GM12878 (cell line): ENCODE data around the gene TRIM69. TPM values are rescaled to one million over a fixed set of nuclear protein-coding genes. Genes with fewer than 3 reads are reported as not detected.

Experiments
- ATAC-seq: fragments of 200-7000 bp; cut with Tn5 transposase; 3 replicates; pipeline ENCODE4 v1.9.1; 2020; ENCODE audit warnings: mild to moderate bottlenecking, moderate library complexity
- BruUV-seq: library from RNA; stranded (reverse); fragments of 400-500 nt; replicated peaks from 2 replicates; lab custom pipeline; 2021; lab: Mats Ljungman, UMichigan
- CTCF ChIA-PET: fragments of 300-600 bp; sonication (Branson Sonifier 250); formaldehyde crosslinking; extraction: SDS; loops from one replicate; lab custom pipeline; 2021; ENCODE audit warnings: inconsistent platforms; lab: Yijun Ruan, JAX
- POLR2A ChIA-PET: fragments of 350-600 bp; formaldehyde crosslinking; extraction: SDS; loops from one replicate; lab custom pipeline; 2021; ENCODE audit warnings: inconsistent platforms; lab: Charles Lee
- RAD21 ChIA-PET: fragments of 300-600 bp; sonication (Branson Sonifier 250); formaldehyde crosslinking; loops from one replicate; lab custom pipeline; 2023; ENCODE audit warnings: antibody characterized with exemption; ENCODE audit not compliant: unreplicated experiment; lab: Charles Lee
- SMC1A ChIA-PET: fragments of 300-600 bp; sonication (Branson Sonifier 250); formaldehyde crosslinking; loops from one replicate; lab custom pipeline; 2023; ENCODE audit not compliant: unreplicated experiment, uncharacterized antibody; lab: Charles Lee
- DNase-seq: peaks from one replicate; pipeline ENCODE4 v3.0.0-alpha.2; 2011; ENCODE audit warnings: low read depth, low spot score
- FAIRE-seq: peaks from 3 replicates; lab custom pipeline; 2011; peaks lifted over from hg19 to GRCh38; lab: Jason Lieb, UNC
- H2AFZ ChIP-seq: 2 replicates; pipeline ENCODE4 v1.6.0; 2011; ENCODE audit warnings: low read depth, low read length, control low read depth; ENCODE audit not compliant: control insufficient read depth
- H3K27ac ChIP-seq: 2 replicates; pipeline ENCODE4 v1.5.1; 2011; ENCODE audit warnings: control low read depth; ENCODE audit not compliant: control insufficient read depth, insufficient read depth
- H3K27me3 ChIP-seq, 2 experiments: replicated peaks in 1 of 2; 2 replicates each; pipeline versions ENCODE4 v1.6.0 to v1.6.1; 2011; ENCODE audit warnings: low read length in 1 of 2; ENCODE audit not compliant: control insufficient read depth in 2 of 2, insufficient read depth in 2 of 2
- H3K36me3 ChIP-seq, 2 experiments: 2 replicates each; pipeline ENCODE4 v1.5.1; 2011; ENCODE audit warnings: low read length in 1 of 2; ENCODE audit not compliant: control insufficient read depth in 2 of 2, insufficient read depth in 2 of 2
- H3K4me1 ChIP-seq: 2 replicates; pipeline ENCODE4 v1.6.1; 2011; ENCODE audit warnings: mild to moderate bottlenecking, low read length, moderate library complexity, mixed read lengths; ENCODE audit not compliant: control insufficient read depth, insufficient read depth
- H3K4me2 ChIP-seq: 2 replicates; pipeline ENCODE4 v1.6.0; 2011; ENCODE audit warnings: control low read depth; ENCODE audit not compliant: control insufficient read depth, insufficient read depth
- H3K4me3 ChIP-seq: fragments of 200-600 bp; sonication (generic); 2 replicates; pipeline ENCODE4 v1.5.1; 2016
- H3K79me2 ChIP-seq: 2 replicates; pipeline ENCODE4 v1.6.0; 2011; ENCODE audit warnings: low read length; ENCODE audit not compliant: control insufficient read depth, insufficient read depth
- H3K9ac ChIP-seq: 2 replicates; pipeline ENCODE4 v1.8.0; 2011; ENCODE audit warnings: low read length, control low read depth, mixed read lengths; ENCODE audit not compliant: control insufficient read depth, insufficient read depth
- H3K9me3 ChIP-seq: replicated peaks from 3 replicates; pipeline ENCODE4 v1.5.1; 2011; ENCODE audit warnings: mild to moderate bottlenecking, low read length; ENCODE audit not compliant: control insufficient read depth, insufficient read depth
- H4K20me1 ChIP-seq: 2 replicates; pipeline ENCODE4 v1.6.0; 2011; ENCODE audit not compliant: control insufficient read depth, insufficient read depth
- NFXL1 ChIP-seq: fragments of 450-650 bp; IDR thresholded peaks from 2 replicates; pipeline ENCODE4 v1.6.1; 2017; ENCODE audit warnings: antibody characterized with exemption, mild to moderate bottlenecking, borderline replicate concordance
- NR2C1 ChIP-seq: fragments of 450-650 bp; IDR thresholded peaks from 2 replicates; pipeline ENCODE4 v1.6.1; 2017; ENCODE audit warnings: antibody characterized with exemption, mild to moderate bottlenecking, moderate library complexity
- PAX5 ChIP-seq: IDR thresholded peaks from 2 replicates; pipeline ENCODE4 v1.6.1; 2011; ENCODE audit warnings: low read depth, low read length, borderline replicate concordance
- POLR2AphosphoS5 ChIP-seq: IDR thresholded peaks from 2 replicates; pipeline ENCODE4 v1.6.1; 2011; ENCODE audit warnings: mild to moderate bottlenecking, low read length, inconsistent platforms
- POU2F2 ChIP-seq: IDR thresholded peaks from 3 replicates; pipeline ENCODE4 v1.6.1; 2011; ENCODE audit warnings: low read depth, mild to moderate bottlenecking, low read length, borderline replicate concordance
- RAD51 ChIP-seq: fragments of 450-650 bp; IDR thresholded peaks from 2 replicates; pipeline ENCODE4 v1.6.1; 2016; ENCODE audit warnings: moderate library complexity, mild to moderate bottlenecking, inconsistent platforms
- ZNF384 ChIP-seq: IDR thresholded peaks from 2 replicates; pipeline ENCODE4 v1.6.1; 2012; ENCODE audit warnings: low read depth, mild to moderate bottlenecking, low read length, improper control_type of control experiment, borderline replicate concordance
- WGBS: methylation state at CpG from one replicate; pipeline ENCODE4 v1.1.6; 2016; ENCODE audit warnings: low lambda C conversion rate; ENCODE audit not compliant: insufficient replicate concordance, insufficient coverage; ENCODE audit errors: missing lambda C conversion rate; 5-methylcytosine and 5-hydroxymethylcytosine counted together
- in situ Hi-C: fragments of 300-500 bp; cut with MboI; formaldehyde crosslinking; loops from 9 replicates; pipeline ENCODE4 v1.14.3; 2018; ENCODE audit warnings: mixed read lengths
- intact Hi-C: fragments of 100-400 bp; cut with micrococcal nuclease; formaldehyde crosslinking; loops from one replicate; pipeline ENCODE4 v1.14.2; 2022; ENCODE audit not compliant: unreplicated experiment
- polyA plus RNA-seq, 11 experiments: library from polyadenylated mRNA; depleted of rRNA in 4 of 11; unstranded in 6 of 11; stranded (reverse) in 5 of 11; fragments of >200 nt; fragmentation: Nextera tagmentation in 4 of 11; fragmentation: Illumina TruSeq in 1 of 11; extraction: Ambion mirVana in 4 of 11; extraction: Trizol in 1 of 11; gene quantifications; 1 replicate in 1 of 11; 2 replicates in 10 of 11; pipeline versions ENCODE4 v1.2.1 to v1.2.3, GENCODE V29; 2011 to 2016; ENCODE audit warnings: inconsistent platforms in 2 of 11, missing spikeins in 2 of 11, low read depth in 1 of 11
- total RNA-seq, 4 experiments: library from RNA; depleted of rRNA in 3 of 4; stranded (reverse); fragments of >200 nt in 3 of 4; fragmentation: Illumina TruSeq in 1 of 4; extraction: Trizol in 1 of 4; gene quantifications; 2 replicates each; pipeline versions ENCODE4 v1.2.1 to v1.2.3, GENCODE V29; 2013 to 2021
- TF ChIP-seq, protein P1 (sequence below): fragments of 450-650 bp; IDR thresholded peaks from 2 replicates; pipeline ENCODE4 v1.6.1; 2017; ENCODE audit warnings: mild to moderate bottlenecking, moderate library complexity
- TF ChIP-seq, protein P2 (sequence below): fragments of 450-650 bp; IDR thresholded peaks from 2 replicates; pipeline ENCODE4 v1.6.1; 2017; ENCODE audit warnings: low read depth, mild to moderate bottlenecking, moderate library complexity

The TRIM69 gene
- total and polyA plus RNA-seq, 10 of the 15 experiments (the other 5 are each of a cell fraction or from before 2014, with no cell fraction given), result 11.2 to 52.7 (median 37.8) TPM

DNA sequence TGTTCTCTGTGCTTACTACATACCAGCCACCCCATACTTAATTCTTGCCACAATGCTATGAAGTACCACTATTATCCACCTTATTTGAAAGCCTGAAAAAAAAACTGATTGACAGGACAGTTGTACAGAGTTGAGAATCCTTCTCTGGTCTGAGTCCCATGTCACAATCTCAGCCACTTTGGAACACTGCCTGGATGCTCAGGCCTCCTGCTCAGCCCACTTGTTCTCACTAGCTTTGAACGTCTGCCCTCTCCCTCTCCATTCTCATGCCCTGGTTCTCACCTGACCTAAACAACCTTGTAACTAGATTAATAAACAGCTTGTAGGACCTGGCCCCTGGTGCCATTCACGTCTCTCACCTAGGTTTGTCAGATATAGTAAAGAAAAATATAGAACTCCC is 53.9 kb downstream of the TRIM69 start (continued):
- TF ChIP-seq, protein P1, sequence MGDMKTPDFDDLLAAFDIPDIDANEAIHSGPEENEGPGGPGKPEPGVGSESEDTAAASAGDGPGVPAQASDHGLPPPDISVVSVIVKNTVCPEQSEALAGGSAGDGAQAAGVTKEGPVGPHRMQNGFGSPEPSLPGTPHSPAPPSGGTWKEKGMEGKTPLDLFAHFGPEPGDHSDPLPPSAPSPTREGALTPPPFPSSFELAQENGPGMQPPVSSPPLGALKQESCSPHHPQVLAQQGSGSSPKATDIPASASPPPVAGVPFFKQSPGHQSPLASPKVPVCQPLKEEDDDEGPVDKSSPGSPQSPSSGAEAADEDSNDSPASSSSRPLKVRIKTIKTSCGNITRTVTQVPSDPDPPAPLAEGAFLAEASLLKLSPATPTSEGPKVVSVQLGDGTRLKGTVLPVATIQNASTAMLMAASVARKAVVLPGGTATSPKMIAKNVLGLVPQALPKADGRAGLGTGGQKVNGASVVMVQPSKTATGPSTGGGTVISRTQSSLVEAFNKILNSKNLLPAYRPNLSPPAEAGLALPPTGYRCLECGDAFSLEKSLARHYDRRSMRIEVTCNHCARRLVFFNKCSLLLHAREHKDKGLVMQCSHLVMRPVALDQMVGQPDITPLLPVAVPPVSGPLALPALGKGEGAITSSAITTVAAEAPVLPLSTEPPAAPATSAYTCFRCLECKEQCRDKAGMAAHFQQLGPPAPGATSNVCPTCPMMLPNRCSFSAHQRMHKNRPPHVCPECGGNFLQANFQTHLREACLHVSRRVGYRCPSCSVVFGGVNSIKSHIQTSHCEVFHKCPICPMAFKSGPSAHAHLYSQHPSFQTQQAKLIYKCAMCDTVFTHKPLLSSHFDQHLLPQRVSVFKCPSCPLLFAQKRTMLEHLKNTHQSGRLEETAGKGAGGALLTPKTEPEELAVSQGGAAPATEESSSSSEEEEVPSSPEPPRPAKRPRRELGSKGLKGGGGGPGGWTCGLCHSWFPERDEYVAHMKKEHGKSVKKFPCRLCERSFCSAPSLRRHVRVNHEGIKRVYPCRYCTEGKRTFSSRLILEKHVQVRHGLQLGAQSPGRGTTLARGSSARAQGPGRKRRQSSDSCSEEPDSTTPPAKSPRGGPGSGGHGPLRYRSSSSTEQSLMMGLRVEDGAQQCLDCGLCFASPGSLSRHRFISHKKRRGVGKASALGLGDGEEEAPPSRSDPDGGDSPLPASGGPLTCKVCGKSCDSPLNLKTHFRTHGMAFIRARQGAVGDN, result no peak
- TF ChIP-seq ZNF384, result no peak

DNA sequence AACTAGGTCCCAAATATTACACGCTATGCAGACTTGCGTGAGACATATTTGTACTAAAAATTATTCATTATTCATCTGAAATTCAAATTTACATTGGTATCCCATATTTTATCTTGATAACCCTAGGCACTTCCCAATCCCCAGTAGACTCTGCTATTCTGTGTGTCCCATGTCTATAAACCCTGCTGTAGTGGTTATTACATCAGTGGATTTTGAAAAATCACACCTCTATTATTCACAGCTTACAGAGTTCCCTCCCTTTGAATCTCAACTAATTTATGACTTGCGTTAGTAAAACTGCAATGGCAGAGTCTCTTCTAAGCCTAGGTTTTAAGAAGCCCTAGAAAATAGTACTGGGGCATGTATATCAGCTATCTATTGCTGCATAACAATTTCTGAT is 54.3 kb downstream of the TRIM69 start:
- no peak overlapping the region for H3K4me3 ChIP-seq
- H3K4me1 ChIP-seq, result no peaks in the 10 kb centered on the region
- TF ChIP-seq, protein P2, sequence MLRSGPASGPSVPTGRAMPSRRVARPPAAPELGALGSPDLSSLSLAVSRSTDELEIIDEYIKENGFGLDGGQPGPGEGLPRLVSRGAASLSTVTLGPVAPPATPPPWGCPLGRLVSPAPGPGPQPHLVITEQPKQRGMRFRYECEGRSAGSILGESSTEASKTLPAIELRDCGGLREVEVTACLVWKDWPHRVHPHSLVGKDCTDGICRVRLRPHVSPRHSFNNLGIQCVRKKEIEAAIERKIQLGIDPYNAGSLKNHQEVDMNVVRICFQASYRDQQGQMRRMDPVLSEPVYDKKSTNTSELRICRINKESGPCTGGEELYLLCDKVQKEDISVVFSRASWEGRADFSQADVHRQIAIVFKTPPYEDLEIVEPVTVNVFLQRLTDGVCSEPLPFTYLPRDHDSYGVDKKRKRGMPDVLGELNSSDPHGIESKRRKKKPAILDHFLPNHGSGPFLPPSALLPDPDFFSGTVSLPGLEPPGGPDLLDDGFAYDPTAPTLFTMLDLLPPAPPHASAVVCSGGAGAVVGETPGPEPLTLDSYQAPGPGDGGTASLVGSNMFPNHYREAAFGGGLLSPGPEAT, result no peak
- TF ChIP-seq PAX5 (no peak), NFXL1 (no peak), POLR2AphosphoS5 (no peak), POU2F2 (no peak), NR2C1 (no peak), RAD51 (no peak)
- in situ Hi-C loops, result no loop called here
- no peak overlapping the region for H3K27ac ChIP-seq
- BruUV-seq, result no TSS peak
- no peaks in the 10 kb centered on the region for H3K27me3 ChIP-seq
- H3K9me3 ChIP-seq, result no peaks in the 10 kb centered on the region
- no peak overlapping the region for H2AFZ ChIP-seq
- intact Hi-C loops, result no loop called here
- H3K4me2 ChIP-seq, result no peak overlapping the region
- ChIA-PET CTCF (no interaction called here), SMC1A (interaction anchor here (0.6 to 1.3 kb wide), 3 partner anchors 15 to 1553 kb away, joined by 3 to 5 read pairs (median 4); partner anchors contain the start of gene TRIM69), RAD21 (no interaction called here), POLR2A (no interaction called here)
- no peaks in the 10 kb centered on the region for H3K79me2 ChIP-seq
- H3K9ac ChIP-seq, result no peak overlapping the region
- no peaks in the 10 kb centered on the region for H3K36me3 ChIP-seq
- FAIRE-seq (no peak), DNase-seq (no peak), ATAC-seq (no peak)
- H4K20me1 ChIP-seq, result no peaks in the 10 kb centered on the region
- WGBS, result 68% methylated on average over 3 of the region's 3 CpGs
